A673 (cell line): ENCODE results near the gene ADAMTS8. TPM values are rescaled to one million over a fixed set of nuclear protein-coding genes. Genes with fewer than 3 reads are reported as not detected.
A peak's percentile ranks its signal among the peaks of the same experiment; 100 is the strongest.

Experiments
- BruUV-seq: library from RNA; stranded (reverse); fragments of 400-500 nt; replicated peaks from 2 replicates; lab custom pipeline; 2021; lab: Mats Ljungman, UMichigan
- CTCF ChIA-PET: fragments of 300-600 bp; sonication (Branson Sonifier 250); formaldehyde crosslinking; loops from one replicate; lab custom pipeline; 2022; ENCODE audit warnings: antibody characterized with exemption; lab: Charles Lee
- POLR2A ChIA-PET: fragments of 300-600 bp; sonication (Branson Sonifier 250); formaldehyde crosslinking; loops from one replicate; lab custom pipeline; 2022; ENCODE audit warnings: antibody characterized with exemption; ENCODE audit not compliant: low non-redundant PET; lab: Charles Lee
- DNase-seq: peaks from one replicate; pipeline ENCODE4 v3.0.0-alpha.2; 2015; ENCODE audit warnings: low spot score
- H3K27ac ChIP-seq: fragments of 200-600 bp; sonication (generic); 2 replicates; pipeline ENCODE4 v1.5.1; 2016; ENCODE audit warnings: mixed run types, low read depth, mild to moderate bottlenecking, mixed read lengths, antibody characterized with exemption, low read length; ENCODE audit not compliant: poor library complexity, severe bottlenecking
- H3K27me3 ChIP-seq: fragments of 200-600 bp; sonication (generic); replicated peaks from 2 replicates; pipeline ENCODE4 v1.6.1; 2017; ENCODE audit warnings: mixed run types, low read depth, mild to moderate bottlenecking, mixed read lengths, antibody characterized with exemption, low read length; ENCODE audit not compliant: insufficient read depth, poor library complexity
- H3K36me3 ChIP-seq: fragments of 200-600 bp; sonication (generic); 2 replicates; pipeline ENCODE4 v1.6.1; 2016; ENCODE audit warnings: mixed run types, mild to moderate bottlenecking, mixed read lengths, antibody characterized with exemption, low read length; ENCODE audit not compliant: insufficient read depth, poor library complexity, severe bottlenecking
- H3K4me1 ChIP-seq: fragments of 200-600 bp; sonication (generic); 2 replicates; pipeline ENCODE4 v1.6.1; 2017; ENCODE audit warnings: mixed run types, mild to moderate bottlenecking, mixed read lengths, antibody characterized with exemption, low read length; ENCODE audit not compliant: insufficient read depth, poor library complexity, severe bottlenecking
- H3K4me3 ChIP-seq: fragments of 200-600 bp; sonication (generic); 2 replicates; pipeline ENCODE4 v1.5.1; 2016; ENCODE audit warnings: low read depth, mixed run types, mild to moderate bottlenecking, mixed read lengths, low read length; ENCODE audit not compliant: poor library complexity, severe bottlenecking
- H3K9me3 ChIP-seq: fragments of 200-600 bp; sonication (generic); 2 replicates; pipeline ENCODE4 v1.6.1; 2016; ENCODE audit warnings: mixed run types, low read depth, mild to moderate bottlenecking, mixed read lengths, antibody characterized with exemption, low read length; ENCODE audit not compliant: poor library complexity, severe bottlenecking
- EZH2 ChIP-seq: fragments of 200-600 bp; sonication (generic); IDR thresholded peaks from 2 replicates; pipeline ENCODE4 v1.6.1; 2017; ENCODE audit warnings: borderline replicate concordance, low read depth, mild to moderate bottlenecking, mixed read lengths, antibody characterized with exemption, low read length; ENCODE audit not compliant: poor library complexity, severe bottlenecking
- intact Hi-C: fragments of 100-400 bp; cut with micrococcal nuclease; formaldehyde crosslinking; loops from one replicate; pipeline ENCODE4 v1.10.0; 2022; ENCODE audit not compliant: unreplicated experiment
- total RNA-seq: library from RNA; stranded (reverse); gene quantifications from 2 replicates; pipeline ENCODE4 v1.2.3, GENCODE V29; 2021
- TF ChIP-seq, protein P1 (sequence below): fragments of 300-800, 200-600 bp; sonication (generic); conservative IDR thresholded peaks from 2 replicates; pipeline ENCODE4 v1.5.1; 2017; ENCODE audit warnings: low read depth, mild to moderate bottlenecking, antibody characterized with exemption, low read length, moderate library complexity, mixed read lengths

Gene ADAMTS8
- total RNA-seq, 1 experiment from 2014 or later: not detected

DNA sequence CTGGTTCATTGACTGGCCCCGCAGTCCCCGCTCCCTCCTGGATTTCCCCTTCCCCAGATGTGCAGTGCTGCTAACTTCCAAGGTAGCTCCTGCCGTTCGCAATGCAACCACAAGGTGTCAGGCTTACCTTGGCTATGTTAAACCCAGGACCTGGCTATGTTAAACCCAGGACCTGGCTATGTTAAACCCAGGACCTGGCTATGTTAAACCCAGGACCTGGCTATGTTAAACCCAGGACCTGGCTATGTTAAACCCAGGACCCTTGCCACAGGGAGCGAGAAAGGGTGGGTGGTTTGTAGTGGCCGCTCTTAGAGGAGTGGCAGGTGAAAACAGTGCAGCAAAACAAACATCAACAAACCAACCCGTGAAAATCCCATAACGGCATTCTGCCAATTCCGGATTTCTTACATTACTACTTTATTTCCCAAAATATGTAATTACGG is 2.9 kb upstream of the ADAMTS8 start:
- Histone ChIP-seq H3K4me1 (peaks cover 14% of the 10 kb centered on the region), H3K4me3 (no peak overlapping the region), H3K36me3 (no peaks in the 10 kb centered on the region), H3K27me3 (peaks cover 51% of the 10 kb centered on the region), H3K9me3 (no peaks in the 10 kb centered on the region), H3K27ac (no peak overlapping the region)
- peak; percentile 79 for DNase-seq
- TF ChIP-seq, protein P1, sequence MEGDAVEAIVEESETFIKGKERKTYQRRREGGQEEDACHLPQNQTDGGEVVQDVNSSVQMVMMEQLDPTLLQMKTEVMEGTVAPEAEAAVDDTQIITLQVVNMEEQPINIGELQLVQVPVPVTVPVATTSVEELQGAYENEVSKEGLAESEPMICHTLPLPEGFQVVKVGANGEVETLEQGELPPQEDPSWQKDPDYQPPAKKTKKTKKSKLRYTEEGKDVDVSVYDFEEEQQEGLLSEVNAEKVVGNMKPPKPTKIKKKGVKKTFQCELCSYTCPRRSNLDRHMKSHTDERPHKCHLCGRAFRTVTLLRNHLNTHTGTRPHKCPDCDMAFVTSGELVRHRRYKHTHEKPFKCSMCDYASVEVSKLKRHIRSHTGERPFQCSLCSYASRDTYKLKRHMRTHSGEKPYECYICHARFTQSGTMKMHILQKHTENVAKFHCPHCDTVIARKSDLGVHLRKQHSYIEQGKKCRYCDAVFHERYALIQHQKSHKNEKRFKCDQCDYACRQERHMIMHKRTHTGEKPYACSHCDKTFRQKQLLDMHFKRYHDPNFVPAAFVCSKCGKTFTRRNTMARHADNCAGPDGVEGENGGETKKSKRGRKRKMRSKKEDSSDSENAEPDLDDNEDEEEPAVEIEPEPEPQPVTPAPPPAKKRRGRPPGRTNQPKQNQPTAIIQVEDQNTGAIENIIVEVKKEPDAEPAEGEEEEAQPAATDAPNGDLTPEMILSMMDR: peak; percentile 74
- TF ChIP-seq EZH2: no peak
- CTCF ChIA-PET: interaction anchor here (0.6 to 2.5 kb wide), 23 partner anchors 10 to 485 kb away, joined by 3 to 52 read pairs (median 4); partner anchors contain the start of gene SNX19
- POLR2A ChIA-PET: no interaction called here
- intact Hi-C loops: loop anchor here (1.0 kb wide), 1 partner anchor 218 kb away; no protein-coding TSS in a partner anchor
- no TSS peak for BruUV-seq

DNA sequence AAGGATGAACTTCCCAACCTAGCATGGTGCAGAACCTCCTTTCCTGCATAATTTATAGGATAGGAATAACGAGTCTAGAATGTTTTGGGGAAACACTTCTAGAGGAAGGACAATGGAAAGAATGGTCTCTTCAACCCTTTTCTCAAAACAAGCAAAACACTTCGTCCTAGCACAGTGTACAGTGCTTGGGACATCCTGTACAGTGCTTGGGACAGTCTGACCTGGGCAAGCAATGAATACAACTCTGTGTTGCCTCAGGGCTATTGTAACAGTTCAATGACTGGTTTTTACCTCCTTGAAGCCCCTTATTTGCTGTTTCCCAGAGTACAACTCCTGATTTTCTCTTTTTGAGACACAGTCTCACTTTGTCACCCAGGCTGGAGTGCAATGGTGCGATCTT is 1.6 kb upstream of the ADAMTS8 start:
- ChIA-PET POLR2A (no interaction called here), CTCF (interaction anchor here (1.8 to 2.5 kb wide), 3 partner anchors 9 to 431 kb away, joined by 5 to 52 read pairs (median 23); no protein-coding TSS in a partner anchor)
- peaks cover 63% of the 10 kb centered on the region for H3K27me3 ChIP-seq
- no peaks in the 10 kb centered on the region for H3K9me3 ChIP-seq
- no peak for DNase-seq
- no TSS peak for BruUV-seq
- peaks cover 14% of the 10 kb centered on the region for H3K4me1 ChIP-seq
- H3K36me3 ChIP-seq: no peaks in the 10 kb centered on the region
- no peak for TF ChIP-seq EZH2
- TF ChIP-seq, protein P1: no peak
- H3K27ac ChIP-seq: no peak overlapping the region
- no peak overlapping the region for H3K4me3 ChIP-seq
- intact Hi-C loops: loop anchor here (5.0 kb wide), 1 partner anchor 643 kb away; no protein-coding TSS in a partner anchor

DNA sequence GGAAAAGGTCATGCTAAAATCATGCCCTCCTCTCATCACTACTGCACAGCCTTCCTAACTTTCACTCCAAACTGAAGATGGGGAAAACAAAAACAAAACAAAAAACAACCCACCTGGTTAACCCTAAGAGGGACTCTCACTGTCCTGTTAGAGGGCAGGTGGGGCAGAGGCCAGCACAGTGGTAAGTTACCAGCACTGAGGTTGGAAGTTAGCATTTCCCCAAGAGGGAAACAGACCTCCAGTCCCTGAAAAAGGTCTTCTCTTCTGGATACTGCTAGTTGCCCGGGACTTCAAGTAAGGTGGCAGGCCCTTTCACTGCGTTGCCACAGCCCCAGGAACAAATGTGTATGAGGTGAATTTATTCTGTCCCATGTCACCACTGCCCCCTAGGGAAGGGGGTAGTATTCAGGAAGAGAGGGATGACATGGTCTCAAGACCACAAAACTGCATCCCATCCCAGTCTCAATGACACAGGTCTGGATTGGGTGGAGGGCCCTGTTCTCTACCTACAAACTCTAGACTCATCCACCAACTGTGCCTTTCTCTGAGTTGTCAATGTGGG is 792 bp upstream of the ADAMTS8 start:
- Histone ChIP-seq H3K9me3 (no peaks in the 10 kb centered on the region), H3K27me3 (peaks cover 71% of the 10 kb centered on the region), H3K36me3 (no peaks in the 10 kb centered on the region), H3K4me3 (no peak overlapping the region), H3K4me1 (peaks cover 14% of the 10 kb centered on the region), H3K27ac (no peak overlapping the region)
- intact Hi-C loops: loop anchor here (5.0 kb wide), 1 partner anchor 642 kb away; no protein-coding TSS in a partner anchor
- no peak for DNase-seq
- no TSS peak for BruUV-seq
- CTCF ChIA-PET: no interaction called here
- TF ChIP-seq EZH2: peak; percentile 77
- TF ChIP-seq, protein P1: no peak
- POLR2A ChIA-PET: no interaction called here
